Measurements from ENCODE around the gene MCTS1. TPM values are rescaled to one million over a fixed set of nuclear protein-coding genes. Genes with fewer than 3 reads are reported as not detected.
"Not testable (repeated sequence)": the region's sequence is repeated elsewhere in the genome, so short reads cannot be mapped to it uniquely, and the experiment has no call there.

The MCTS1 gene
- total and polyA plus RNA-seq, 7 experiments from 2014 or later = 17.6 to 76.3 (median 29.9) TPM

- Mint-ChIP-seq H3K4me1 (peaks cover 0 to 4% (median 0%) of the 10 kb centered on the region in 7 donors), H3K27ac (no peak overlapping the region), H3K9me3 (peaks cover 0 to 2% (median 0%) of the 10 kb centered on the region in 11 donors), H3K4me3 (no peak overlapping the region), H3K27me3 (no peaks in the 10 kb centered on the region), H3K36me3 (no peaks in the 10 kb centered on the region)
- H3K27ac ChIP-seq (ENCODE audit: low read depth, low read length) = no peak overlapping the region
- ChIA-PET POLR2A (no interaction called here), CTCF (interaction anchor here (1.0 kb wide), 1 partner anchor 17 kb away, joined by 3 read pairs; no protein-coding TSS in a partner anchor)
- H3K4me3 ChIP-seq (ENCODE audit: low read length) = no peak overlapping the region
- DNase-seq (no peak), ATAC-seq (no peak)
- intact Hi-C loops (cut with micrococcal nuclease) = no loop called here
- H3K4me1 ChIP-seq (ENCODE audit: control insufficient read depth in 2 of 2, insufficient read depth in 2 of 2, low read length in 2 of 2) = no peaks in the 10 kb centered on the region
- no peaks in the 10 kb centered on the region for H3K9me3 ChIP-seq (ENCODE audit: control insufficient read depth in 2 of 3, low read length in 3 of 3)
- no peaks in the 10 kb centered on the region for H3K27me3 ChIP-seq (ENCODE audit: control insufficient read depth in 2 of 2, insufficient read depth in 2 of 2, low read length in 2 of 2)
- H3K36me3 ChIP-seq (ENCODE audit: control insufficient read depth in 2 of 3, insufficient read depth in 3 of 3, low read length in 3 of 3) = no peaks in the 10 kb centered on the region
These were observed 43.2 kb downstream of the MCTS1 start for GRCh38 chrX:120647127-120647526.

GRCh38 chrX:120652256-120652655 is 48.4 kb downstream of the MCTS1 start:
- H3K4me3 ChIP-seq (ENCODE audit: low read length); H3K4me1 ChIP-seq (ENCODE audit: control insufficient read depth in 2 of 2, insufficient read depth in 2 of 2, low read length in 2 of 2); H3K9me3 ChIP-seq (ENCODE audit: control insufficient read depth in 2 of 3, low read length in 3 of 3); H3K27me3 Mint-ChIP-seq; H3K4me3 Mint-ChIP-seq; H3K36me3 ChIP-seq (ENCODE audit: control insufficient read depth in 2 of 3, insufficient read depth in 3 of 3, low read length in 3 of 3); intact Hi-C loops (cut with micrococcal nuclease); H3K4me1 Mint-ChIP-seq; POLR2A ChIA-PET; H3K27ac ChIP-seq (ENCODE audit: low read depth, low read length); CTCF ChIA-PET; H3K27ac Mint-ChIP-seq; H3K36me3 Mint-ChIP-seq; H3K9me3 Mint-ChIP-seq; DNase-seq; ATAC-seq; H3K27me3 ChIP-seq (ENCODE audit: control insufficient read depth in 2 of 2, insufficient read depth in 2 of 2, low read length in 2 of 2): not testable (repeated sequence)

- Histone ChIP-seq H3K36me3 (ENCODE audit: control insufficient read depth in 2 of 3, insufficient read depth in 3 of 3, low read length in 3 of 3) (no peaks in the 10 kb centered on the region), H3K4me3 (ENCODE audit: low read length) (no peak overlapping the region), H3K4me1 (ENCODE audit: control insufficient read depth in 2 of 2, insufficient read depth in 2 of 2, low read length in 2 of 2) (no peaks in the 10 kb centered on the region), H3K27ac (ENCODE audit: low read depth, low read length) (no peak overlapping the region), H3K9me3 (ENCODE audit: control insufficient read depth in 2 of 3, low read length in 3 of 3) (no peaks in the 10 kb centered on the region), H3K27me3 (ENCODE audit: control insufficient read depth in 2 of 2, insufficient read depth in 2 of 2, low read length in 2 of 2) (no peaks in the 10 kb centered on the region)
- H3K27ac Mint-ChIP-seq = no peak overlapping the region
- DNase-seq (no peak), ATAC-seq (no peak)
- H3K4me1 Mint-ChIP-seq = peaks cover 0 to 4% (median 0%) of the 10 kb centered on the region in 7 donors
- H3K27me3 Mint-ChIP-seq = no peaks in the 10 kb centered on the region
- H3K4me3 Mint-ChIP-seq = no peak overlapping the region
- ChIA-PET POLR2A (no interaction called here), CTCF (no interaction called here)
- peaks cover 0 to 2% (median 0%) of the 10 kb centered on the region in 11 donors for H3K9me3 Mint-ChIP-seq
- intact Hi-C loops (cut with micrococcal nuclease) = no loop called here
- H3K36me3 Mint-ChIP-seq = no peaks in the 10 kb centered on the region
These were observed 49.1 kb downstream of the MCTS1 start for GRCh38 chrX:120653000-120653399.

GRCh38 chrX:120660637-120661036 is 56.7 kb downstream of the MCTS1 start:
- Histone ChIP-seq H3K36me3 (ENCODE audit: control insufficient read depth in 2 of 3, insufficient read depth in 3 of 3, low read length in 3 of 3) (no peaks in the 10 kb centered on the region), H3K4me3 (ENCODE audit: low read length) (no peak overlapping the region), H3K27me3 (ENCODE audit: control insufficient read depth in 2 of 2, insufficient read depth in 2 of 2, low read length in 2 of 2) (no peaks in the 10 kb centered on the region), H3K9me3 (ENCODE audit: control insufficient read depth in 2 of 3, low read length in 3 of 3) (no peaks in the 10 kb centered on the region), H3K4me1 (ENCODE audit: control insufficient read depth in 2 of 2, insufficient read depth in 2 of 2, low read length in 2 of 2) (no peaks in the 10 kb centered on the region), H3K27ac (ENCODE audit: low read depth, low read length) (no peak overlapping the region)
- H3K4me3 Mint-ChIP-seq = no peak overlapping the region
- no peak for ATAC-seq
- no peak overlapping the region for H3K27ac Mint-ChIP-seq
- no peaks in the 10 kb centered on the region for H3K9me3 Mint-ChIP-seq
- H3K36me3 Mint-ChIP-seq = no peaks in the 10 kb centered on the region
- H3K4me1 Mint-ChIP-seq = peaks cover 0 to 7% (median 0%) of the 10 kb centered on the region in 7 donors
- intact Hi-C loops (cut with micrococcal nuclease) = loop anchor here in 1 of 2 donors (5.0 kb wide), 1 partner anchor 148 kb away; no protein-coding TSS in a partner anchor
- H3K27me3 Mint-ChIP-seq = no peaks in the 10 kb centered on the region
- POLR2A ChIA-PET = no interaction called here
- DNase-seq = no peak
- CTCF ChIA-PET = no interaction called here

Other genes starting within 250 kb of the MCTS1 start
- not detected for gene ATP1B4, start 242.0 kb upstream of the MCTS1 start, total RNA-seq
- not detected for gene ATP1B4, start 242.0 kb upstream of the MCTS1 start, polyA plus RNA-seq
- gene LAMP2, start 134.8 kb upstream of the MCTS1 start, total RNA-seq = 10 to 100 TPM; 22.5 to 60.3 (median 44.9) TPM
- 10 to 100 TPM; 78.4 to 92.3 TPM for gene LAMP2, start 134.8 kb upstream of the MCTS1 start, polyA plus RNA-seq
- gene CUL4B, start 43.1 kb upstream of the MCTS1 start, total RNA-seq = 10 to 100 TPM; 34.9 to 67.7 (median 43.0) TPM
- gene CUL4B, start 43.1 kb upstream of the MCTS1 start, polyA plus RNA-seq = 10 to 100 TPM; 22.6 to 28.8 TPM
- gene C1GALT1C1, start 26.0 kb downstream of the MCTS1 start, total RNA-seq = 10 to 100 TPM in 3 of 5 experiments, 1 to 10 TPM in 2; 4.7 to 29.5 (median 16.4) TPM
- gene C1GALT1C1, start 26.0 kb downstream of the MCTS1 start, polyA plus RNA-seq = 10 to 100 TPM; 22.2 to 31.0 TPM

All from naive thymus-derived CD4-positive, alpha-beta T cell (primary cell).